ENCODE data around the gene DCBLD2.
"Not testable (repeated sequence)": the region's sequence is repeated elsewhere in the genome, so short reads cannot be mapped to it uniquely, and the experiment has no call there.

DCBLD2 gene

DNA sequence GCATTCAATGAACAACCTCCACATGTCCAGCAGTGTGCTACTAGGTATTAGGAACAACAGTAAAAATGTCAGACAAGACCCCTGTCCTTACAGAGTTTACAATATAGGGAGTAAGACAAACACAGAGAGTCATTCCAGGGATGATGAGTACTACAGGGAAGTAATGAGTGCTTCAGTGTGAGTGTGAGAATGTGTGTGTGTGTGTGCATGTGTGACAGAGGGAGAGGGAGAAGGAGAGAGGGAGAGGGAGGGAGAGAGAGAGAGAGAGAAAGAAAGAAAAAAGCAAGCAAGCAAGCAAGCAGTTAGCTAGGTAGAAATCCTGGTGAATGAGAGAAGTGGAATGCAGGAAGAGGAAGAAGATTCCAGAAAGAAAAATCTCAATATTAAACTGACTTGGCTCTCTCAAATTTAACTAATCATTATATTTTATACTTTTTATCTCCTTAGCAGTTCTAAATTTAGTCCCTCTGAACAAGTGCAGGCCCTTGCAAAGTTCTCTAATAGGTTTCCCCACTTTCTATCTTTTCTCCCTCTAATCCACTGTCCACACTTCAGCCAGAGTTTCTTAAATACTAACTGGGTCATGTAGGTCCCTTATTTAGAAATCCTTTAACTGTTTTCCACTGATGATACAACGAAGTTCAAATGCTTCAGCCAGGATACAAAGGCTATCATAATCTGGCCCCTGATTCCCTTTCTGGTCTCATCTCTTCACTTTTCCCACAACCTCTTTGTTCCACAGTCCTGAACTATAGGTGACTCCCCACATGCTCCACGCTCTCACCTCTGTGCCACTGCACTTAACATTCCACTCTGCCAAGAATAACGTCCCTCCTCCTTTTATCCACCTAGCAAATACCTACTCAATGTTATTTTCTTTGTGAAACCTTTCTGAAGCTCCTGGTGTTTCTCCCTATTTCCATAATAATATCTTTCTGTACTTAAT, 10.3 kb downstream of the DCBLD2 start:
- DNase-seq (ENCODE audit: low read depth in 2 of 2), result no peak

DNA sequence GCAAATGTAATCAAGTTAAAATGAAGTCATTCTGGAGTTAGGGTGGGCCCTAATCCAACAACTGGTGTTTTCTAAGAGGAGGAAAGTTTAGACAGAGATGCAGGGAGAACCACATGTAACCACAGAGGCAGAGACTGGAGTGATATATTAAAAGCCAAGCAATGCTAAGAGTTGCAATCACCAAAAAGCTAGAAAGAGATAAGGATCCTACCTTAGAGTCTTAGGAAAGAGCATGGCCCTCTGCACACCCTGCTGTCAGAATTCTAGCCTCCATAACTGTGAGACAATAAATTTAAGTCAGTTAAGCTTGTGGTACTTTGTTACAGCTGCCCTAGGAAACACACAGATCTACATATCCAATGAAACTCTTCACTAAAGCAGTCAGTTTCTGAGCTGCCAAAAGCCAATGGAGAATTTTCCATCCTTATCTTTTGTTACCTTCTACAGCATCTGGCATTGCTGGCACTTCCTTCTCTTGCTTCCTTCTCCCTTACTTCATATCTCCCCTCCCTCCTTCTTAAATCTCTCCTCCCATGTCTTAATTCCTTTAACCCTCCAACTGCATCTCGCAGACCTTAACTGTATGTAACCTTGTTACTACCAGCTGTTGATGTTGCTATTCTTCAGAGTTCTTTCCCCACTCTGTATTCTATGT, 11.2 kb downstream of the DCBLD2 start:
- no peak for DNase-seq (ENCODE audit: low read depth in 2 of 2)

DNA sequence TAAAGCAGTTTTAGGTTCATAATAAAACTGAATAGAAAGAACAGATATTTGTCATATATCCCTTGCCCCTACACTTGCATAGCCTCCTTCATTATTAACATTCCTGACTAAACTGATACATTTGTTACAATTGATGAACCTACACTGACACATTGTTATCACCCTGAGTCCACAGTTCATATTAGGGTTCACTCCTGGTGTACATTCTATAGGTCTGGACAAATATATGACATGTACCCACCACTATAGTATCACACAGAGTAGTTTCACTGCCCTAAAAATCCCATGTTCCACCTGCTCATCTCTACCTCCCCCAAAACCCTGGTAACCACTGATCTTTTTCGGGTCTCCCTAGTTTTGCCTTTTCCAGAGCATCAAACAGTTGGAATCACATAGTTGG, 13.8 kb downstream of the DCBLD2 start:
- no peak for DNase-seq (ENCODE audit: low read depth in 2 of 2)

DNA sequence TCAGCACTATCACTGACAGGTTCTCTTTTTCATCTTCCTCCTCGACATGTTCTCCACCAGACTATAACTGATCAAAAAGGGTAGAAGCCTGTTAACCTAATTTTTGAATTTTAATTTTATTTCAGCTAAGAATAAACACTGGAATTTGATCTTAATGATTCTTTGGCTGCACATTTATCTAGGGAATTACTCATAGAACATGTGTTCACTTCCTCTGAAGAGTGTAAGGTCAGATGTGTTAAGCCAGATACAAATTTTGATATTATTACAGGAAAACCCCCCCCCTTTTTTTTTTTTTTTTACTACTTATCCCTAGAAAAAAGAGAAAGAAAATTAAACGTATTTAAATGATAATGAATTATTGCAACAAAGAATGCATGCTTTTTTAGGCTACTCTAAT, 15.0 kb downstream of the DCBLD2 start:
- no peak for DNase-seq (ENCODE audit: low read depth in 2 of 2)

DNA sequence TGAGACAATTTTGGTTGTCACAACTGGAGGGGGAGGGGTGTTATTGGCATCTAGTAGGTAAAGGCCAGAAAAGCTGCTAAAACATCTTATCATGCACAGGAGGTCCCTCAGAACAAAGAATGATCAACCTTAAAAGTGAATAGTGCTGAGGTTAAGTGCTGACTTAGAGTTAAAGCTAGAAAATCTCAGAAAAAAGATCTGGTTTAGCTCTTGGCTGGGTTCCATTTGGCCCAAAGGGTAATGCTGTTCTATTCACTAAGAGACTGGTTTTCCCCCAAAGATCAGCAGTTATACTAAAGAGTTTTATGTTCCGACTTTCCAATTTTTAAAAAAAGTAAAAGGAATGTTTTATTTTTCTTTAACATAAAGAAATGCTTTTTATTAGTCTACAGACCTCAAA, 15.6 kb downstream of the DCBLD2 start:
- DNase-seq (ENCODE audit: low read depth in 2 of 2), result no peak

DNA sequence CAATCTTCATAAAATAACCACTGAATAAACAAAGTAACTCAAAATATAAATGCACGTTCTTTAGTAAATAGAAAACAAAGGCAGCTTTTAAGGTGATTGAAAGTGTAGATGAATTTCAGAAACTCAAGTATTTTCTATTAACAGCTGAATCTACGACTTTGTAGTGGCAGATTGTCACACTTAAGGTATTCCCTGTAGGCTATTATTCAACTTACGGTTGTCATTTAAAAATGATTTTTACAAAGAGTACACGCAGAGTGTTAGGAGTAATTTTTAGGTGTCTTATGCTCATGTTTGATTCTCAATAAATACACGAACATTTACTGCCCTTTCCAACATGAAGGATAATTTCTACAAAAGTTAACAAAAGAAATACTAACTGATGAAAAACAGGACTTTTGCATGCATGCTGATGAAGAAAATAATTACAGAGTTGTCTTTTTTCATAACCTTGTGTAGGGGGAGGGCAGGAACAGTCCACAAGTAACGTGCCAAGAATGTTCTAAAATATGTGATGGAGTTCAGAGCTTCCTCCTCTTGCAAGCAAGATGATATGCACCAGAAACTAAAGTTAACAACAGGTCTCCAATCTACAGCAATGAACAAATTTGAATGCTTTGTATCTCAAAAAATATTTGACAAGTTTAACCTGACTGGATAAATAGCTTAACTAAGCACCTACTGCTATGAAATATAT, 16.7 kb downstream of the DCBLD2 start:
- DNase-seq (ENCODE audit: low read depth in 2 of 2), result no peak

DNA sequence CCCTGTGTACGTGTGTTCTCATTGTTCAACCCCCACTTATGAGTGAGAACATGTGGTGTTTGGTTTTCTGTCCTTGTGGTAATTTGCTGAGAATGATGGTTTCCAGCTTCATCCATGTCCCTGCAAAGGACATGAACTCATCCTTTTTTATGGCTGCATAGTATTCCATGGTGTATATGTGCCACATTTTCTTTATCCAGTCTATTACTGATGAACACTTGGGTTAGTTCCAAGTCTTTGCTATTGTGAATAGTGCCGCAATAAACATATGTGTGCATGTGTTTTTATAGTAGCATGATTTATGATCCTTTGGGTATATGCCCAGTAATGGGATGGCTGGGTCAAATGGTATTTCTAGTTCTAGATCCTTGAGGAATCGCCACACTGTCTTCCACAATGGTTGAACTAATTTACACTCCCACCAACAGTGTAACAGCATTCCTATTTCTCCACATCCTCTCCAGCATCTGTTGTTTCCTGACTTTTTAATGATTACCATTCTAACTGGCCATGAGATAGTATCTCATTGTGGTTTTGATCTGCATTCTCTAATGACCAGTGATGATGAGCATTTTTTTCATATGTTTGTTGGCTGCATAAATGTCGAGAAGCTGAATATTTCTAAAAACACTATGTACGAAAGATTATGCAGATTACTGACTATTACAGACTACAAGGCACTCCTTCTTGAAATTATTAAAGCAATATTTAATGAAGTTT, 18.7 kb downstream of the DCBLD2 start:
- DNase-seq (ENCODE audit: low read depth in 2 of 2), result not testable (repeated sequence)

DNA sequence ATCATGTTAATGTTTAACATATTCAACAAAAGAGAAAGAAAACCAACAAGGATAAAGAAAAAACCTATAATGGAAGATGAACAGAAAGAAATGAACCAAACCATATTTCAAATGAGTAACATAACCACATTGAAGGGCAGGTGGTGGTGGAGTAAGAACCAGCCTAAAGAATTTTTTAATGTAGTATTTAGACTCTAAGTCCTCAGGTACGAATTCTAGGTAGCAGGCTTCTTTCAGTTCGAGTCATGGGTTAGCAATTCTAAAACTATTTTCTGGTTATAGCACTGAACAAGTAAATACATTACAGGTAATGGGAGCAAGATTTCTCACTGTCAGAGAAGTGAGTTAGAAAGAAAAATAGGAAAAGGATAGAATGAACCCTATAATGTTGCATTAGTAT, 24.4 kb downstream of the DCBLD2 start:
- DNase-seq (ENCODE audit: low read depth in 2 of 2), result no peak

DNA sequence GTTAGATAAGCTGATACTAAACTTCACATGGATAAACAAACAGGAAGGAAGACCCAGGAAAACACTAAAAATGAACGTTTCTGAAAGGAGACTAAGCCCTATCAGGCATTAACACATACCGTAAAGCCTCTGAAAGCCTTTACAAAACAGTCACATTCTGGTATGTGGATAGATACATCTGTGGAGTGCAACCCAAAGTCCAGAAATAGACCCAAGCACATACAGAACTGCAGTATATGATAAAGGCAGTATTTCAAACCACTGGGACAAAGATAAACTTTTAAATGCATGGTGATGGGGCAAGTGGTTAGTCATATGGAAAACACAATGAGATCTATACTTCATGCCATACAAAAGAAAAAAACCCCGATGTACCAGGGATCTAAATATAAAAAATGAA, 26.0 kb downstream of the DCBLD2 start:
- DNase-seq (ENCODE audit: low read depth in 2 of 2), result no peak

DNA sequence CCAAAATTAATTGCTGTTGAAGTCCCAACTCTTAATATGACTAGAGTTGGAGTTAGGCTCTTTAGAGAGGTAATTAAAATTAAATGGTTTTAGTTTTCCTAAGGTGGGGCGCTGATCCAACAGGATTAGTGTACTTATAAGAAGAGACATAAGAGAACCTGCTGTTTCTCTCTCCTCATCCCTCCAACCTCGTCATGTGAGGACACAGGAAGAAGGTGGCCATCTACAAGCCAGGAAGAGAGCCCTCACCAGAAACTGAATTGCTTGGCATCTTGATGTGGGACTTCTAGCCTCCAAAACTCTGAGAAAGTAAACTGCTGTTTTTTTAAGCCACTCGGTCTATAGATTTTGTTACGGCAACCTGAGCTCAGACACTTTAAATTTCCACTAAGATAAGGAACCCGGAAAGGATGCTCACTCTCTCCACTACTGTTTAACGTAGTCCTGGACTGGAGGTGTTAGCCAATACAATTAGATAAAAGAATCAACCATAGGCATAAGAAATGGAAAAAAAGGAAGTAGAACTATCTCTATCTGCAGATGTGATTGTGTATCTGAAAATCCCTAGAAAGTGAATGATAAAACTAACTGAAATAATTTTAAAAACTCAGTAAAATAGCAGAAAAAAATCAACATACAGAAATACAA, 26.8 kb downstream of the DCBLD2 start:
- no peak for DNase-seq (ENCODE audit: low read depth in 2 of 2)

DNA sequence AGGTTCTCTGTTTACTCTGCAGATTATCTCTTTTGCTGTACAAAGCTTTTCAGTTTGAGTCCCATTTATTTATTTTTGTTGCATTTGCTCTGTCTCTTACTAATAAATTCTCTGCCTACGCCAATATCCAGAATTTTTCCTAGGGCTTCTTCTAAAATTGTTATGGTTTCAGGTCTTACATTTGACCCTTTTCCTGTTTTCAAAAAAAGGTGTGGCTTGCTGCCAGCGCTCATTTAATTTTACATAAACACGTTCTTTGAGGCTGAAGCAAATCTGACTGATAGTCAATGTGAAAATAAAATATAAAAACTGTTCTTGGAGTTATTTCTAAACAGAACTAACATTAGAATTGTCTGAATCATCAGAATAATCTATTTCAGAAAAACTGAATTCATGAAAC, 32.1 kb downstream of the DCBLD2 start:
- no peak for DNase-seq (ENCODE audit: low read depth in 2 of 2)

DNA sequence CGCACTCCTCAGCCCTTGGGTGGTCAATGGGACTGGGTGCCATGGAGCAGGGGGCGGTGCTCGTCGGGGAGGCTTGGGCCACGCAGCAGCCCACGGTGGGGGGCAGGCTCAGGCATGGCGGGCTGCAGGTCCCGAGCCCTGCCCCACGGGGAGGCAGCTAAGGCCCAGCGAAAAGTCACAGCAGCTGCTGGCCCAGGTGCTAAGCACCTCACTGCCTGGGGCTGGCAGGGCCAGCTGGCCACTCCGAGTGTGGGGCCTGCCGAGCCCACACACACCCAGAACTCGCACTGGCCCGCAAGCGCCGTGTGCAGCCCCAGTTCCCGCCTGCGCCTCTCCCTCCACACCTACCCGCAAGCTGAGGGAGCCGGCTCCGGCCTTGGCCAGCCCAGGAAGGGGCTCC, 43.5 kb downstream of the DCBLD2 start:
- DNase-seq (ENCODE audit: low read depth in 2 of 2), result not testable (repeated sequence)

DNA sequence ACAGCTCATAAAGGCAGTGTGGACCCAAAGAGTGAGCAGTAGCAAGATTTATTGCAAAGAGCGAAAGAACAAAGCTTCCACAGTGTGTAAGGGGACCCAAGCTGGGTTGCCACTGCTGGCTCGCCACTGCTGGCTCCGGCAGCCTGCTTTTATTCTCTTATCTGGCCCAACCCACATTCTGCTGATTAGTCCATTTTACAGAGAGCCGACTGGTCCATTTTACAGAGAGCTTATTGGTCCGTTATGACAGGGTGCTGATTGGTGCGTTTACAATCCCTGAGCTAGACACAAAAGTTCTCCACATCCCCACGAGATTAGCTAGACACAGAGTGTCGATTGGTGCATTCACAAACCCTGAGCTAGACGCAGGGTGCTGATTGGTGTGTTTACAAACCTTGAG, 44.2 kb downstream of the DCBLD2 start:
- not testable (repeated sequence) for DNase-seq (ENCODE audit: low read depth in 2 of 2)

DNA sequence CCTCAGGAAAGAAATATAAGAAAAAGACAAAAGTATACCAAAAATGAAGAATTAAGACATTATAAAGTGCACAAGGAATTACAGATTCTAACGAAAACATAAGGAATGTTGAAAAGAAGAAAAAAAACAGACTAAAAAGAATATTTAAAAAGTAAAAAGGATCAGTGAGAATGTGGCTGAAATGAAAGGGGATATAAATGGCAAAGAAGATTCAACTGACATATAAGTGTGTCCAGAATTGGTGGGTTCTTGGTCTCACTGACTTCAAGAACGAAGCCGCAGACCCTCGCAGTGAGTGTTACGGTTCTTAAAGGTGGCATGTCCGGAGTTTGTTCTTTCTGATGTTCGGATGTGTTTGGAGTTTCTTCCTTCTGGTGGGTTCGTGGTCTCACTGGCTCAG, 44.8 kb downstream of the DCBLD2 start:
- no peak for DNase-seq (ENCODE audit: low read depth in 2 of 2)

DNA sequence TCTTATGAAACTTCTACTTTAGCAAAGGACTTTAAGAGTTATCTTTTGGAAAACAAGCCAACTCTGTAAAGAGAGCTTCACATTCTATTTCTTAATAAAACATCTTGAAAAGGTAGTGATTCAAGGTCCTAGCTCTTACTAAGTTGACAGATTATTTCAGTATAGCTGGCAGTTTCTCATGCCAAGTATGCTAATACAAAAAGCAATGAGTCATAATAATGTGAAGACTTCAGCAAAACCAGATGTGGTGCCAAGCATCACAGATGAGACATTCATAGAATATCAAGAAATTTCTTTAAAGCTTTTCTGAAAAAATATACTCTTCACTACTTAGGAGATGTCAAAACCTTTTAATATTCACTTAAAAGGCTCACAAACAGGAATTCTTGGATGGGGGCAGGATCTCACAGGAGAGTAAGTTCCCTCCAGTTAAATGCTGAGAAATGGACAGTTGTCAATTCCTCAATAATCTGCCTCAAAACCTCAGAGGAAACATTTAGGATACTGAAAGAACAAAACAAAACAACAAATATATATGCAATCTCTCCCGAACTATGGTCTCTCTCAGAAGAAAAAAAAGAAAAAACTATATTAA, 45.6 kb downstream of the DCBLD2 start:
- no peak for DNase-seq (ENCODE audit: low read depth in 2 of 2)

DNA sequence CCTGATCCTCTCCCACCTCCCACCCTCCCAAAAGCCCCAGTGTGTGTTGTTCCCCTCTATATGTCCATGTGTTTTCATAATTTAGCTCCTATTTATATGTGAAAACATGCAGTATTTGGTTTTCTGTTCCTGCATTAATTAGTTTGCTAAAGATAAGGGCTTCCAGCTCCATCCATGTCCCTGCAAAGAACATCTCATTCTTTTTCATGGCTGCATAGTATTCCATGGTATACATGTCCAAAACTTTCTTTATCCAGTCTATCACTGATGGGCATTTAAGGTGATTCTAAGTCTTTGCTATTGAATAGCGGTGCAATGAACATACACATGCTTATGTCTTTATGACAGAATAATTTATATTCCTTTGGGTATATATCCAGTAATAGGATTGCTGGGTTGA, 53.4 kb downstream of the DCBLD2 start:
- DNase-seq (ENCODE audit: low read depth in 2 of 2), result no peak

DNA sequence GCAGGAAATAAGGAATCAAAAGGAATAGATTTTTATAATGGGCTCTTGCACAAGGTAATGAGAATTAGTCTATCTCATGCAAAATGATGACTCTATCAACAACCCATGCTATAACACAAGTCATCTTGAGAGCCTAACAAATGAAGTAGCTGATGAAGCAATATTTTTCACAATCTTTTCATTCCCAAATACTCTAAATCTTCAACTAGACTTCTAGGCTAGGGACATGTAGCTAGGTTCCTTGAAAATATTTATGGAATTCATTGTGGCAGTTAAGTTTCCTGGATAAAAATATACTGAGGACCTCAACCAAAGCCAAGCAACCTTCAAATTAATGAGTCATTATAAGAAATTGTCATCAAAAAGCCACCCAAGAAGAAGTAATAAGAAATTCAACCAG, 55.4 kb downstream of the DCBLD2 start:
- no peak for DNase-seq (ENCODE audit: low read depth in 2 of 2)

DNA sequence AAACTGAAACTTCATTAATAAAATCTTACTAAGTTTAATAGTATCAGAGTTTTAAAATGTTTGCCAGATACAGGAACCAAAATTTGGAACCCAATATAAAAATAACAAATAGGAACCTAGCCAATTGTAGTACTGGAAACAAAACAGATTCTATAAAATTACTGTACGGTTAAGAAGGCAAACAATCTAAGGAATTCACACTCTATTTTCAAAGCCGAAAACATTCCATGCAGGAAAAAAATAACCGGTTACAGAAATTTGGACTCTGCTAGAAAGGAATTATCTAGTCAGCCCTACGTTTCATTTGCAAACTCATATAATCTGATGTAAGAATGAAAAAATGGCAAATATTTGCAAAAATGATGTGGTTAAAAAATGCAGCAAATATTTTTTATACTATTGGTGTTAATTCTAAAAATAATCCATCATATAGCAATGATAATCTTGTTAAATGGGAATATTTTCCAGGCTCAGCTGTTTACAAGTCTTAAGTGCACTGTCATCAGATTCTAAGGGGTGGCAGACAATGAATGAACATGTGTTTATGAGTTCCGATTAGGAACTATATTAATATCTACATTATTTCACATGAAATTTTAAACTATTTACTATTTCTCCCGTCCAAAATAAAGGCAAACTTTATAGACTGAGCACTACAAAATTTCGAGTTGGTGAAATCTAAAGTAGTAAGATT, 58.1 kb downstream of the DCBLD2 start:
- no peak for DNase-seq (ENCODE audit: low read depth in 2 of 2)

DNA sequence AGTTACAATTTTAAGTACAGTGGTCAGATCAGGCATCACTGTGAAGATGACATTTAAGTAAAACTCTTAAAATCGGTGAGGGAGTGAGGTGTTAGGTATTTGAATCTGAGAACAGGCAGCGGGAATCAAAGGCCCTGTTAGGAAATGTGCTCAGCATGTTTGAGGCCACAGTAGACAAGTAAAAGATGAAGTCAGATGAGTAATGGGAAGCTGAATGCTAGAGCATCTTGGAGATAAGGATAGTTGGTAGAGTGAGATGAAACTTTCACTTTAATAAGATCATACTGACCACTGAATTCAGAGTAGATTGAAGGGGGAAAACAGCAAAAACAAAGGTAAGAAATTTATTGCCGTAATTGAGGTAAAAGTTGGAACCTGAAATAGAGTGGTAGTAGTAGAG, 61.6 kb downstream of the DCBLD2 start:
- no peak for DNase-seq (ENCODE audit: low read depth in 2 of 2)

DNA sequence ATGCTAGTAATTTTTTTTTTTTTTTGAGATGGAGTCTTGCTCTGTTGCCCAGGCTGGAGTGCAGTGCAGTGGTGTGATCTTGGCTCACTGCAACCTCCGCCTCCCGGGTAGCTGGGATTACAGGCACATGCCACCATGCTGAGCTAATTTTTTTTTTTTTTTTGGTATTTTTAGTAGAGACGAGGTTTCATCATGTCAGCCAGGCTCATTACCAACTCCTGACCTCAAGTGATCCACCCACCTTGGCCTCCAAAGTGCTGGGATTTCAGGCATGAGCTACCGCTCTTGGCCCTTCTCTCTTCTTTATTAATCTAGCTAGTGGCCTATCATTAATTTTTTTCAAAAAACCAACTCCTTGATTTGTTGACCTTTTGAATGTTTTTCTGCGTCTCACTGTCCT, 70.4 kb downstream of the DCBLD2 start:
- not testable (repeated sequence) for DNase-seq (ENCODE audit: low read depth in 2 of 2)

All from stimulated activated CD4-positive, alpha-beta T cell treated with anti-CD3 and anti-CD28 coated beads, Interleukin-15, amount 100 ng/mL, for 48 hours (primary cell).